HCT116 (cell line): ENCODE measurements around the gene GABBR1. TPM values are rescaled to one million over a fixed set of nuclear protein-coding genes. Genes with fewer than 3 reads are reported as not detected.

ENCODE experiments used
- ATAC-seq: fragments of 200-7000 bp; cut with Tn5 transposase; 2 replicates; pipeline ENCODE4 v1.9.1; 2020; ENCODE audit warnings: mild to moderate bottlenecking, moderate library complexity
- BruUV-seq: library from RNA; stranded (reverse); fragments of 400-500 nt; replicated peaks from 2 replicates; lab custom pipeline; 2021; lab: Mats Ljungman, UMichigan
- CTCF ChIA-PET: fragments of 300-600 bp; sonication (Branson Sonifier 250); formaldehyde crosslinking; loops from one replicate; lab custom pipeline; 2021; ENCODE audit warnings: antibody characterized with exemption; lab: Charles Lee
- POLR2A ChIA-PET: fragments of 300-600, 350-600 bp; sonication (Branson Sonifier 250); formaldehyde crosslinking; loops from one replicate; lab custom pipeline; 2021; ENCODE audit warnings: antibody characterized with exemption; lab: Charles Lee
- RAD21 ChIA-PET, 2 experiments: fragments of 300-600 bp; sonication (Branson Sonifier 250); formaldehyde crosslinking; loops; one replicate each; lab custom pipeline; 2023; ENCODE audit warnings: low total read pairs in 2 of 2; ENCODE audit not compliant: uncharacterized antibody in 2 of 2, unreplicated experiment in 2 of 2, low non-redundant PET in 1 of 2; lab: Charles Lee
- DNase-seq: peaks from one replicate; pipeline ENCODE4 v3.0.0-alpha.2; 2010; ENCODE audit warnings: low read depth, low spot score
- H2AFZ ChIP-seq: fragments of 200-600 bp; shearing (Covaris generic), sonication (generic); 2 replicates; pipeline ENCODE4 v1.6.1; 2017; ENCODE audit warnings: low read depth, mixed run types, mixed read lengths, antibody characterized with exemption, low read length; ENCODE audit not compliant: poor library complexity, severe bottlenecking
- H3K27ac ChIP-seq: 2 replicates; pipeline ENCODE4 v1.5.1; 2012; ENCODE audit warnings: low read depth, low read length
- H3K27me3 ChIP-seq: fragments of 200-600 bp; sonication (generic); 2 replicates; pipeline ENCODE4 v1.6.1; 2016; ENCODE audit warnings: mixed run types, low read length, mixed read lengths; ENCODE audit not compliant: insufficient read depth
- H3K36me3 ChIP-seq, 2 experiments: fragments of 200-500 bp in 1 of 2; fragments of 200-600 bp in 1 of 2; sonication (Bioruptor generic) in 1 of 2; sonication (generic) in 1 of 2; 2 replicates each; pipeline versions ENCODE4 v1.5.1 to v1.6.1; 2014 to 2016; ENCODE audit warnings: low read length in 2 of 2, inconsistent platforms in 1 of 2, mixed read lengths in 1 of 2, mixed run types in 1 of 2; ENCODE audit not compliant: insufficient read depth in 2 of 2, control insufficient read depth in 1 of 2
- H3K4me1 ChIP-seq, 2 experiments: fragments of 200-600 bp in 1 of 2; sonication (generic) in 1 of 2; 2 replicates each; pipeline versions ENCODE4 v1.5.1 to v1.6.1; 2012 to 2017; ENCODE audit warnings: low read length in 2 of 2, inconsistent platforms in 1 of 2, mild to moderate bottlenecking in 1 of 2, mixed read lengths in 1 of 2, mixed run types in 1 of 2, moderate library complexity in 1 of 2; ENCODE audit not compliant: insufficient read depth in 2 of 2, control insufficient read depth in 1 of 2
- H3K4me2 ChIP-seq: fragments of 200-600 bp; sonication (generic); 2 replicates; pipeline ENCODE4 v1.6.1; 2017; ENCODE audit warnings: mixed run types, low read length, mixed read lengths
- H3K4me3 ChIP-seq, 2 experiments: fragments of 200-600 bp in 1 of 2; sonication (generic) in 1 of 2; replicated peaks in 1 of 2; 2 replicates each; pipeline ENCODE4 v1.5.1; 2011 to 2016; ENCODE audit warnings: low read length in 2 of 2, control low read depth in 1 of 2, low read depth in 1 of 2, mild to moderate bottlenecking in 1 of 2, mixed read lengths in 1 of 2, mixed run types in 1 of 2
- H3K79me2 ChIP-seq: fragments of 200-600 bp; sonication (generic); 2 replicates; pipeline ENCODE4 v1.6.1; 2017; ENCODE audit warnings: mild to moderate bottlenecking, mixed run types, low read length, moderate library complexity, mixed read lengths; ENCODE audit not compliant: insufficient read depth
- H3K9ac ChIP-seq: fragments of 200-600 bp; sonication (generic); 2 replicates; pipeline ENCODE4 v1.6.1; 2016; ENCODE audit warnings: low read length, mixed read lengths
- H3K9me2 ChIP-seq: fragments of 200-600 bp; sonication (generic), shearing (Covaris generic); 2 replicates; pipeline ENCODE4 v1.6.1; 2017; ENCODE audit warnings: mixed run types, mild to moderate bottlenecking, moderate library complexity; ENCODE audit not compliant: insufficient read depth
- H3K9me3 ChIP-seq, 2 experiments: fragments of 200-500 bp in 1 of 2; fragments of 200-600 bp in 1 of 2; sonication (Bioruptor generic) in 1 of 2; sonication (generic) in 1 of 2; 2 replicates each; pipeline ENCODE4 v1.6.1; 2014 to 2017; ENCODE audit warnings: low read length in 2 of 2, mixed read lengths in 2 of 2, inconsistent platforms in 1 of 2, low read depth in 1 of 2, mild to moderate bottlenecking in 1 of 2, mixed run types in 1 of 2, moderate library complexity in 1 of 2; ENCODE audit not compliant: control insufficient read depth in 1 of 2, insufficient read depth in 1 of 2
- H4K20me1 ChIP-seq: fragments of 200-600 bp; sonication (generic), shearing (Covaris generic); 2 replicates; pipeline ENCODE4 v1.6.1; 2017; ENCODE audit warnings: mixed run types, mild to moderate bottlenecking, moderate library complexity; ENCODE audit not compliant: insufficient read depth
- ATF3 ChIP-seq: IDR thresholded peaks from 2 replicates; pipeline ENCODE4 v1.6.1; 2012
- CBX3 ChIP-seq: IDR thresholded peaks from 2 replicates; pipeline ENCODE4 v1.6.1; 2012; ENCODE audit warnings: low read depth
- CEBPB ChIP-seq: IDR thresholded peaks from 2 replicates; pipeline ENCODE4 v1.6.1; 2012; ENCODE audit warnings: low read depth
- EGR1 ChIP-seq: IDR thresholded peaks from 2 replicates; pipeline ENCODE4 v1.6.1; 2012; ENCODE audit warnings: low read depth
- ELF1 ChIP-seq: IDR thresholded peaks from 2 replicates; pipeline ENCODE4 v1.6.1; 2012; ENCODE audit warnings: low read depth, borderline replicate concordance
- EZH2 ChIP-seq: fragments of 200-600 bp; sonication (generic); IDR thresholded peaks from 2 replicates; pipeline ENCODE4 v1.6.1; 2017; ENCODE audit warnings: antibody characterized with exemption, mixed run types
- EZH2phosphoT487 ChIP-seq: fragments of 200-600 bp; IDR thresholded peaks from 2 replicates; pipeline ENCODE4 v1.6.1; 2018; ENCODE audit warnings: antibody characterized with exemption, borderline replicate concordance
- FOSL1 ChIP-seq: IDR thresholded peaks from 2 replicates; pipeline ENCODE4 v1.6.1; 2012; ENCODE audit warnings: low read depth
- JUND ChIP-seq: IDR thresholded peaks from 2 replicates; pipeline ENCODE4 v1.6.1; 2012
- MAX ChIP-seq: IDR thresholded peaks from 2 replicates; pipeline ENCODE4 v1.6.1; 2012
- RAD21 ChIP-seq: IDR thresholded peaks from 2 replicates; pipeline ENCODE4 v1.6.1; 2012; ENCODE audit warnings: low read depth, mild to moderate bottlenecking
- REST ChIP-seq: IDR thresholded peaks from 2 replicates; pipeline ENCODE4 v1.6.1; 2012; ENCODE audit warnings: low read depth
- SIN3A ChIP-seq: IDR thresholded peaks from 2 replicates; pipeline ENCODE4 v1.6.1; 2012; ENCODE audit warnings: low read depth
- SRF ChIP-seq: IDR thresholded peaks from 2 replicates; pipeline ENCODE4 v1.6.1; 2012; ENCODE audit warnings: low read depth
- YY1 ChIP-seq: IDR thresholded peaks from 2 replicates; pipeline ENCODE4 v1.6.1; 2011; ENCODE audit warnings: low read length, low read depth, moderate library complexity, mild to moderate bottlenecking; ENCODE audit not compliant: insufficient replicate concordance; ENCODE audit errors: extremely low read depth
- ZBTB33 ChIP-seq: IDR thresholded peaks from 2 replicates; pipeline ENCODE4 v1.6.1; 2011; ENCODE audit warnings: mild to moderate bottlenecking, low read length, moderate library complexity; ENCODE audit not compliant: insufficient replicate concordance; ENCODE audit errors: extremely low read depth
- ZFX ChIP-seq: fragments of 450-650 bp; IDR thresholded peaks from 2 replicates; pipeline ENCODE4 v1.6.1; 2017
- intact Hi-C: fragments of 100-400 bp; cut with micrococcal nuclease; formaldehyde crosslinking; loops from 2 replicates; pipeline ENCODE4 v1.10.0; 2022
- total RNA-seq: library from RNA; stranded (reverse); gene quantifications from one replicate; pipeline ENCODE4 v1.2.1, GENCODE V29; 2021; ENCODE audit not compliant: unreplicated experiment

The GABBR1 gene
- total RNA-seq, 1 experiment from 2014 or later, result 43.4 TPM

GRCh38 chr6:29627755-29628418, 5.1 kb downstream of the GABBR1 start:
- BruUV-seq, result no TSS peak
- ChIA-PET POLR2A (no interaction called here), CTCF (interaction anchor here (1.0 kb wide), 1 partner anchor 8 kb away, joined by 3 read pairs; no protein-coding TSS in a partner anchor), RAD21 (no interaction called here)
- Histone ChIP-seq H2AFZ (no peak overlapping the region), H3K4me3 (no peak overlapping the region), H3K9me2 (no peaks in the 10 kb centered on the region), H3K36me3 (peaks cover 3 to 10% of the 10 kb centered on the region in 2 experiments; a peak in 1 of 4 replicates), H3K27ac (no peak overlapping the region), H3K4me1 (peaks cover 7 to 14% of the 10 kb centered on the region in 2 experiments), H3K27me3 (no peaks in the 10 kb centered on the region), H3K9me3 (no peaks in the 10 kb centered on the region), H3K4me2 (no peak overlapping the region), H4K20me1 (no peaks in the 10 kb centered on the region), H3K79me2 (no peaks in the 10 kb centered on the region), H3K9ac (no peak overlapping the region)
- intact Hi-C loops, result no loop called here
- DNase-seq, result no peak
- TF ChIP-seq REST, result no peak
- no peak for TF ChIP-seq SIN3A
- TF ChIP-seq ATF3, result no peak
- TF ChIP-seq CEBPB, result no peak
- no peak for TF ChIP-seq ZBTB33
- TF ChIP-seq EGR1, result no peak
- TF ChIP-seq EZH2, result no peak
- no peak for TF ChIP-seq EZH2phosphoT487
- no peak for TF ChIP-seq SRF
- no peak for TF ChIP-seq ELF1
- no peak for TF ChIP-seq FOSL1
- TF ChIP-seq ZFX, result no peak
- TF ChIP-seq RAD21, result no peak
- TF ChIP-seq YY1, result no peak
- no peak for TF ChIP-seq JUND
- no peak for TF ChIP-seq MAX
- no peak for TF ChIP-seq CBX3
- no peak for ATAC-seq
